ENCODE data around the gene RHBDF1. TPM values are rescaled to one million over a fixed set of nuclear protein-coding genes. Genes with fewer than 3 reads are reported as not detected.
A peak's percentile ranks its signal among the peaks of the same experiment; 100 is the strongest.

The RHBDF1 gene
- total RNA-seq, 1 donor from 2014 or later, result 48.4 TPM

GRCh38 chr16:101586-101985, 29.2 kb upstream of the RHBDF1 start:
- Histone ChIP-seq H3K9me3 (no peaks in the 10 kb centered on the region), H3K27me3 (no peaks in the 10 kb centered on the region), H3K4me1 (peaks cover 19% of the 10 kb centered on the region), H3K36me3 (peaks cover 13% of the 10 kb centered on the region), H3K27ac (peak overlapping the region; percentile 76), H3K4me3 (no peak overlapping the region)
- DNase-seq, result no peak
- TF ChIP-seq, protein P1, sequence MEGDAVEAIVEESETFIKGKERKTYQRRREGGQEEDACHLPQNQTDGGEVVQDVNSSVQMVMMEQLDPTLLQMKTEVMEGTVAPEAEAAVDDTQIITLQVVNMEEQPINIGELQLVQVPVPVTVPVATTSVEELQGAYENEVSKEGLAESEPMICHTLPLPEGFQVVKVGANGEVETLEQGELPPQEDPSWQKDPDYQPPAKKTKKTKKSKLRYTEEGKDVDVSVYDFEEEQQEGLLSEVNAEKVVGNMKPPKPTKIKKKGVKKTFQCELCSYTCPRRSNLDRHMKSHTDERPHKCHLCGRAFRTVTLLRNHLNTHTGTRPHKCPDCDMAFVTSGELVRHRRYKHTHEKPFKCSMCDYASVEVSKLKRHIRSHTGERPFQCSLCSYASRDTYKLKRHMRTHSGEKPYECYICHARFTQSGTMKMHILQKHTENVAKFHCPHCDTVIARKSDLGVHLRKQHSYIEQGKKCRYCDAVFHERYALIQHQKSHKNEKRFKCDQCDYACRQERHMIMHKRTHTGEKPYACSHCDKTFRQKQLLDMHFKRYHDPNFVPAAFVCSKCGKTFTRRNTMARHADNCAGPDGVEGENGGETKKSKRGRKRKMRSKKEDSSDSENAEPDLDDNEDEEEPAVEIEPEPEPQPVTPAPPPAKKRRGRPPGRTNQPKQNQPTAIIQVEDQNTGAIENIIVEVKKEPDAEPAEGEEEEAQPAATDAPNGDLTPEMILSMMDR (IDR thresholded peaks at IDR 0.05), result no peak
- no peak for ATAC-seq
- intact Hi-C loops (cut with DNase I), result no loop called here

- Histone ChIP-seq H3K9me3 (no peaks in the 10 kb centered on the region), H3K27me3 (no peaks in the 10 kb centered on the region), H3K27ac (peak overlapping the region; percentile 76), H3K4me3 (no peak overlapping the region), H3K4me1 (peaks cover 20% of the 10 kb centered on the region), H3K36me3 (peaks cover 13% of the 10 kb centered on the region)
- intact Hi-C loops (cut with DNase I), result no loop called here
- TF ChIP-seq, protein P1 (IDR thresholded peaks at IDR 0.05), result no peak
- DNase-seq, result no peak
- ATAC-seq, result no peak
Measured at GRCh38 chr16:100989-101388, 28.6 kb upstream of the RHBDF1 start.

DNA sequence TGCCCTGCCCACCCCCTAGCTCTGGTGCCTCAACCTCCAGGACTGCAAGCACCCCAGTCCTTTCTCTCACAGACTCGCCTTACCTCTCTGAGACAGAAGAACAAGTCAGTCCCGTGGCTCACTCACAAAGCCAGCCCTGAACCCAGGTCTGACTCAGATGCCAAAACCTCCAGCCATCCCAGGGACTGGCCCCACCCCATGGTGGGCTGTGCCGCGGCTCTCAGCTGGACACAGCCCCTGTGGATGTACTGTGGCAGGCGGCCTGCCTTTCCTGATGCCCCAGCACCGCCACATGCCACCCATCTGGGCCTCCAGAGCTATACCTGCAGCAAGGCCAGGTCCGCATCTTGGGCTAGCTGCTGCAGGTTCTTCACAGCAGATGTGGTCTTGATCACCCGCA, 25.4 kb upstream of the RHBDF1 start:
- intact Hi-C loops (cut with DNase I), result no loop called here
- no peaks in the 10 kb centered on the region for H3K9me3 ChIP-seq
- no peak overlapping the region for H3K27ac ChIP-seq
- H3K36me3 ChIP-seq, result peaks cover 7% of the 10 kb centered on the region
- H3K4me1 ChIP-seq, result peaks cover 20% of the 10 kb centered on the region
- ATAC-seq, result no peak
- no peaks in the 10 kb centered on the region for H3K27me3 ChIP-seq
- no peak overlapping the region for H3K4me3 ChIP-seq
- TF ChIP-seq, protein P1 (IDR thresholded peaks at IDR 0.05), result no peak
- no peak for DNase-seq

- intact Hi-C loops (cut with DNase I), result no loop called here
- ATAC-seq, result peak; percentile 97
- peaks cover 7% of the 10 kb centered on the region for H3K36me3 ChIP-seq
- TF ChIP-seq, protein P1 (IDR thresholded peaks at IDR 0.05), result peak; percentile 97
- peaks cover 16% of the 10 kb centered on the region for H3K4me1 ChIP-seq
- H3K27me3 ChIP-seq, result no peaks in the 10 kb centered on the region
- H3K27ac ChIP-seq, result no peak overlapping the region
- no peak overlapping the region for H3K4me3 ChIP-seq
- peak; percentile 94 for DNase-seq
- no peaks in the 10 kb centered on the region for H3K9me3 ChIP-seq
Measured at GRCh38 chr16:96935-97381, 24.5 kb upstream of the RHBDF1 start.

DNA sequence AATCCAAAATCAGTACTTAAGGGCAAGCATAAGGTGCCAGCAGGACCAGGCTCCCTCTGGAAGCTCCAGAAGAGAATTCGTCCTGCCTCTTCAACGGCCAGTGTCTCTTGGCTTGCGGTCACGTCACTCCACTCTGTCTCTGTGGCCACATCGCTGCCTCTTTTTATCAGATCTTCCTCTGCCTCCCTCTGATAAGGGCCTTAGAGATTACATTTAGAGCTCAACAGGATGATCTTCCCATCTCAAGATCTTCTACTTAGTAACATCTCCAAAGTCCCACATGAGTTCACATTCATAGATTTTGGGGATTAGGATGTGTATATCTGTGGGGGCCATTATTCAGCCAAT, 22.5 kb upstream of the RHBDF1 start:
- peaks cover 14% of the 10 kb centered on the region for H3K36me3 ChIP-seq
- intact Hi-C loops (cut with DNase I), result no loop called here
- TF ChIP-seq, protein P1 (IDR thresholded peaks at IDR 0.05), result no peak
- H3K4me3 ChIP-seq, result no peak overlapping the region
- peaks cover 10% of the 10 kb centered on the region for H3K4me1 ChIP-seq
- DNase-seq, result no peak
- no peak overlapping the region for H3K27ac ChIP-seq
- no peak for ATAC-seq
- no peaks in the 10 kb centered on the region for H3K9me3 ChIP-seq
- no peaks in the 10 kb centered on the region for H3K27me3 ChIP-seq

Data from upper lobe of right lung (tissue), 1 donor.